Fibroblast of mammary gland (primary cell): ENCODE data around the gene KSR1.

Experiments
- DNase-seq: peaks from one replicate; pipeline ENCODE4 v3.0.0-alpha.2; 2010; ENCODE audit warnings: low read depth
- H3K4me3 ChIP-seq: 2 replicates; pipeline ENCODE4 v1.5.1; 2011; ENCODE audit warnings: low read depth, mild to moderate bottlenecking, low read length, moderate library complexity; ENCODE audit not compliant: control insufficient read depth
- TF ChIP-seq, protein P1 (sequence below): conservative IDR thresholded peaks from 2 replicates; pipeline ENCODE4 v1.5.1; 2011; ENCODE audit warnings: low read depth, low read length, inconsistent platforms; ENCODE audit not compliant: control insufficient read depth, insufficient read depth

KSR1 gene

DNA sequence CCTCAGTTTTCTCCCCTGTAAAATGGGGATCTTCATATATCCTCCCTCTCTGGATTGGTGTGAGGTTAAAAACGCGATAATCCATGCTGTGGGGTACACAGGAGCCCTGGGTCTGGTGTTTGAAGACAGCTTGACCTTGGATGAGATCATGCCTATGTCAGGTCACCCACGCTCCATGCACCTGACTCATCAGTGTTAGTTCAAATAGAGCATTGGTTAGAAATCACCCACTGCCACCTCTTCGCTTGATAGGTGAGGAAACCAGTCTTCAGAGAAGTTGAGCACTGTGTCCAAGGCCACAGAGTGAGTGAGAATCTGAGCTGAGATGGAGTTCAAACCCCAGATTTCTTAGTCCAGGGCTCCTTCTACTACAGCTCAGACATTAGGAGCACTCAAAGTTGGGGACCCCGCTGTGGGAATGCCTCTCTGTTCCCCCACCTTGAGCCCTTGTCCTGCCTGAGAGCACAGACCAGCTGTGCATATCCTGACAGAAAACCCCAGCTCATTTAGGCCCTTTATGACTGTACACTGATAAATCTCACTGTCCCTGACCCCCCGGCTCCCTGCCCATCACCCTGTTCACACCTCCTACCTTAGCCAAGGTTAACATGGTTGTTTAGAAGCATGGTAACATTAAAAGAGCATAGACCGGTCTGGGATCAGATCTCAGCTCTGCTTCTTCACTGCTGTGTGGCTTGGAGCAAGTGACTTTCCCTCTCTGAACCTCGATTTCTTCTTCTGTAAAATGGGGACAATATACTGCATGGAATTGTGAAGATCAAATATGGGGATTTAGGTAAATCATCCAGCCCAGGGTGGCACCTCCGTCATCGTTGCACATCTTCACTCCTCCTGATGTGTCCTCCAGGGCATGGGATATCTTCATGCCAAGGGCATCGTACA is 152.3 kb downstream of the KSR1 start:
- H3K4me3 ChIP-seq, result no peak overlapping the region
- TF ChIP-seq, protein P1, sequence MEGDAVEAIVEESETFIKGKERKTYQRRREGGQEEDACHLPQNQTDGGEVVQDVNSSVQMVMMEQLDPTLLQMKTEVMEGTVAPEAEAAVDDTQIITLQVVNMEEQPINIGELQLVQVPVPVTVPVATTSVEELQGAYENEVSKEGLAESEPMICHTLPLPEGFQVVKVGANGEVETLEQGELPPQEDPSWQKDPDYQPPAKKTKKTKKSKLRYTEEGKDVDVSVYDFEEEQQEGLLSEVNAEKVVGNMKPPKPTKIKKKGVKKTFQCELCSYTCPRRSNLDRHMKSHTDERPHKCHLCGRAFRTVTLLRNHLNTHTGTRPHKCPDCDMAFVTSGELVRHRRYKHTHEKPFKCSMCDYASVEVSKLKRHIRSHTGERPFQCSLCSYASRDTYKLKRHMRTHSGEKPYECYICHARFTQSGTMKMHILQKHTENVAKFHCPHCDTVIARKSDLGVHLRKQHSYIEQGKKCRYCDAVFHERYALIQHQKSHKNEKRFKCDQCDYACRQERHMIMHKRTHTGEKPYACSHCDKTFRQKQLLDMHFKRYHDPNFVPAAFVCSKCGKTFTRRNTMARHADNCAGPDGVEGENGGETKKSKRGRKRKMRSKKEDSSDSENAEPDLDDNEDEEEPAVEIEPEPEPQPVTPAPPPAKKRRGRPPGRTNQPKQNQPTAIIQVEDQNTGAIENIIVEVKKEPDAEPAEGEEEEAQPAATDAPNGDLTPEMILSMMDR, result no peak
- DNase-seq, result no peak

GRCh38 chr17:27609611-27610303 is 153.5 kb downstream of the KSR1 start:
- DNase-seq, result peak; percentile 48
- TF ChIP-seq, protein P1, result peak; percentile 62
- no peak overlapping the region for H3K4me3 ChIP-seq

GRCh38 chr17:27610304-27610677 is 154.0 kb downstream of the KSR1 start:
- H3K4me3 ChIP-seq, result no peak overlapping the region
- TF ChIP-seq, protein P1, result no peak
- no peak for DNase-seq

- DNase-seq, result peak; percentile 21
Observed at GRCh38 chr17:27612160-27612770, 156.0 kb downstream of the KSR1 start.

GRCh38 chr17:27613433-27613832 is 157.2 kb downstream of the KSR1 start:
- TF ChIP-seq, protein P1, result no peak
- H3K4me3 ChIP-seq, result no peak overlapping the region
- DNase-seq, result no peak

More at GRCh38 chr17:27612160-27612770, 156.0 kb downstream of the KSR1 start:
- TF ChIP-seq, protein P1, result no peak
- no peak overlapping the region for H3K4me3 ChIP-seq

DNA sequence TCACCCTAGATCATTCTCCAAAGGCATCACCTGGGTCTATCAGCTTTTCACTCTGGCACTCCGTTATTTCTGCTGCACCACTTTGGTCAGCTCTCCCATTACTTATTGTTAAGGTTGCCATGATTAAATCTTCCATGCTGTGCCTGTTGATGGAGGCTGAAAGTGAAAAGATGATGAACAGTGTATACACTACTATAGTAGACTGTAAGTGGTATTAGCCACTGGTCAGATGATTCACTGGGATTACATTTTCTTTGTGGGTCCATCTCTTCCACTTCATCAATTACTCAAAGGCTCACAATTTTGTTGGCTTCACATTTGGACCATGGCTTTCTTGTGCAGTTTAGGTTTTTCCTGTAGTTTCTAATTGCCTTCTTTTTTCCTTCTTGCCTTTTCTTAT is 158.9 kb downstream of the KSR1 start:
- TF ChIP-seq, protein P1, result no peak
- no peak for DNase-seq
- no peak overlapping the region for H3K4me3 ChIP-seq
